HG03565 (cell line): ENCODE data around the gene LONP2.

ENCODE experiments used
- ATAC-seq: cut with Tn5 transposase; IDR thresholded peaks from one replicate; pipeline ENCODE4 v1.9.1; 2021; ENCODE audit warnings: mild to moderate bottlenecking, moderate library complexity; ENCODE audit not compliant: unreplicated experiment

Gene LONP2

GRCh38 chr16:48244080-48244862 is at the start of gene LONP2:
LONP2 (plus strand) TSS chr16:48244300; CDS start chr16:48244389, 89 bp downstream.
- peak; percentile 91 for ATAC-seq

DNA sequence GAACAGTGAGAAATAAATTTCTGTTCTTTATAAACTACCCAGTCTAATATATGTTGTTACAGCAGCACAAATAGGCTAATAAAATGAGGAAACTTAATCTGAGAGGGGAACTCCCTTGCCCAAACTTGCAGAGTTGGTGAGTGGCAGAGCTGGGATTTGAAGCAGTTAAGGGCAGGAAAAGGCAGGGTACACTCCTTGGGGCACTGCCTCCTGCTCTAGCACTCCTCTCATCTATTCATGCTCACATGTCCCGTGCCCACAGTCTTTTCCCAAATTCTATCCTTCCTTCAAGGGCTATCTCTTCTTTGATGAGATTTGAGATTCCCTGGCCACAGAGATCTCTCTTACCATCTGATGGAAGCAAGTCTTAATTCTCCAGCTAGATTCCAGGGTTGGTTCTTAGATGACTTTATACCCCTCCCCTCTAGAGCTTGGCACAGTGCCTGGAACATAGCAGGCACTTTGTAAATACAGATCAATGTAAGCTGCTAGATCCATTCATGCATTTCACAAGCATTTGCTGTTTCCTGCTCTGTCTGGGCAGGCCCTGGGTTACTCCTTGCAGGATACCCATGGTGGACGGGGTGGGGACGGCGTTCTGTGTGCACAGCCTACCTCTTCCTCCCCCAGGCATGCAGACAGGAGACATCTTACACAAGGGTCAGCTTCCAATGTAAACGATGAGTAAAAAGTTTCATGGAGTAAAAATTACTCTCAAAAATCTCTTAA is 49.1 kb upstream of the LONP2 start:
- ATAC-seq, result no peak

DNA sequence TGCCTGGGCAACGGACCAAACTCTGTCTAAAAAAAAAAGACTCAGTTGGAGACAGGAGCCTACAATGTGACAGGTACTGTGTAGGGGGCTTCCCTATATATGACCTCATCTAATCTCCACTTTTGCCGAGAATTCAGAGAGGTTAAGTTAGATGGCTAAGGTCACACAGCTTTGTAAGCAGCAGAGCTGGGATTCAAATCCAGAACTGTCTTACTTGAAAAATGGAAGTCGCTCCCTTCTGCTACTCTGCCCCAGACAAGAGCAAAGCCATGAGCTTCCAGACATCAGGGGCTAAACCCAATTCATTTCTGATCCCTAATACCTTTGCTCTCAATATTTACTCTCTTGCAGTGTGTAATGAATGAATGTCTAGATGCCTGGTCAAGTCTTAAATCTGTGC is 46.8 kb upstream of the LONP2 start:
- ATAC-seq, result no peak

- ATAC-seq, result no peak
Measured at GRCh38 chr16:48201515-48202201, 42.4 kb upstream of the LONP2 start.

- no peak for ATAC-seq
Measured at GRCh38 chr16:48203974-48204824, 39.9 kb upstream of the LONP2 start.

DNA sequence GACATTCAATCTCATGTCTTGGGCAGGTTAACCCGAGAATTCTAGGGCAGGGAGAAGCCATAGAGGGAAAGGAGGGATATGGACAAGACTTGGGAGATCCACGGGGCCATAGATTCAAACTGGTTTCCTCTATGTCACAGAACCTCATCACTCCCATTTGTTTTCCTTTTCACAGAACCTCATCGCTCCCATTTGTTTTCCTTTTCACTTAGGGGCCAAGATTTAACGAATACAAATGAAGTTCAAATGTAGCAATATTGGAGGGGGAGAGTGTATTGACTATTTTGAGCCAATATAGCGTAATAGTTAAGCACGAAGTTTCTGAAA is 39.3 kb upstream of the LONP2 start:
- ATAC-seq, result no peak

- no peak for ATAC-seq
Measured at GRCh38 chr16:48206594-48207242, 37.4 kb upstream of the LONP2 start.

DNA sequence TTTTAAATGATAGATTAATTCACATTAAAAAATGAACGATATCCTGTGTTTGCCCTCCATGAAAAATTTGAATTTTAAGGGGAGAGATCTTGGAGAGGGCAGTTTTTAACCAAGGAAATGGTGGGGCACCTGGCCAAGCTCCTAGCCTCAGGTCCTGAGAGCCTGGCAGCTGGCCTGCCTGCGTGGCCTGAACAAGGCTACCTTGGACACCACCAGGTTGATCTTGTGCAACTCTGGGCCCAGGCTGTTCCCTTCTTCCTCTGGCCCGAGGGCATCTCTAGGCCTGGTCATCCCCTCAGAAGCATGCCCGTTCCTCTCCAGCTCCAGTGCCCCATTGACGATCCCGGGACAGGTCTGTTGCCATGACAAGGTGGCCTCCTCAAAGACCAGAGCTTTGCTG is 33.4 kb upstream of the LONP2 start:
- ATAC-seq, result no peak

- no peak for ATAC-seq
Measured at GRCh38 chr16:48212033-48212432, 32.1 kb upstream of the LONP2 start.

- no peak for ATAC-seq
Measured at GRCh38 chr16:48215738-48216137, 28.4 kb upstream of the LONP2 start.

DNA sequence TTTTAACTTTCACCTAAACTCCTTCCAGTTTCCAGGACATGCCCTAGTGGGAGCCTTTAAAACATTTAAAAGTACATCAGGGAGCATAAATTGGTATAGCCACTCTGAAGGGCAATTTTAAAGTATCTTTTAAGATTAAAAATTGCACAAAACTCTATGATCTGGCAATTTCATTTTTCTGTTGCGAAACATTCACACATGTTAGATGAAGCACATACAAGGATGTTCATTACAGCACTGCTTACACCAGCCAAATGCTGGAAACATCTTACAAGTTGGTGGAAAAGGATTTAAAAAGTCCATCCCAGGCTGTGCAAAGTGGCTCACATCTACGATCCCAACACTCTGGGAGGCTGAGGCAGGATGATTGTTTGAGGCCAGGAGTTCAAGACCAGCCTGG is 26.4 kb upstream of the LONP2 start:
- ATAC-seq, result no peak

- ATAC-seq, result no peak
Measured at GRCh38 chr16:48218473-48218872, 25.6 kb upstream of the LONP2 start.

DNA sequence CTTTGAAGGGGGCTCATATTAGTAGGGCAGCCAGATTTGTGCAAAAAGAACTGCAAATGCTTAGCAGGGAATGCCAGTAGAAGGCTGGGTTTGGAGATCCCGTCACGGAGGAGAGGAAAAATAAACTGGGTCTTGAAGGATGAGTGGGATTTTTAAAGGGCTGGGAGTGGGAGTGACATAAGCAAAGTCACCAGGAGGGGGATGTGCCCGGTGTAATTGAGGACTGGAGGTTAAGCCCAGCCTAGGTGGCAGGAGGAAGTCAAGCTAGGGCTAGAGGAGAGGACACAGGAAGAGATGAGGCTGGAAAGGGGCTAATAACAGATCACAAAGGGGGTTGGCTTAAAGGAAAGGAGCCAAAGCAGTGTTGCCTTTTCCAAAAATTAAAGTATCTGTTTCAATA is 23.2 kb upstream of the LONP2 start:
- no peak for ATAC-seq

DNA sequence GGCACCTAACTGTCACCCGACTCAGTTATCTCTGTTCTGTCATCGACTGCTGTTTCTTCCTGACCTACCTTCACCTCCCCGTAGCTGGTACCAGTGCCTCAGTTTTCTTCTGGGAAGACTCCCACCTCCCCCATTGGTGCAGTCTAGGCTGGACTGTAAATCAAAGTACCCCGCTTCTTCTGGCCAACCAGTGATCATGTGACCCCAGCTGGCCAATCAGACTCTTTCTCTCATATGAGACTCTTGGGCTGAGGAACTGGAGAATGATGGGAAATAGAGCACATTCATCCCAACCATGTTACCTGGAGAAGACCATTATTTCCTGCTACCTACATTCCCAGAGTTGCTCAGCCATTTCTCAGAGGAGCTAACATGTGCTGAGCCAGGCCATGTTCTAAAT is 20.6 kb upstream of the LONP2 start:
- ATAC-seq, result no peak

DNA sequence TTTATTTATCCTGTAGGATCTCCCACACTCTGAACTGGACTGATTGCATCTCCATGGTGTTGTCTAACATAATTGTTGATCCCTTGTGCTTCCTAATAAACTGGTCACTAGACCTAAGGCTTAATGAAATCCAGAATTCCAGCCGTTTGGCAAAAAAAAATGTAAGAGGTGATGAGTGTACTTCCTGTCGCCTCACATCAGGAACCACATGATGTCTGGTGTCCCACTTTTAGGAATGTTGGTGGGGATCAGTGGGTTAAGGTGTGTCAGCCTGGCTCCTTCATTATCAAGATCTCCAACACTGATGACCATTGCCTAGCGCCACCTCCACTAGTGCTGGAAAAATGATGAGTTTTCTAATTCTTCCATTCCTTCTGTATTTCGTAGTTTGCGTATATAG is 18.6 kb upstream of the LONP2 start:
- ATAC-seq, result no peak

- peak; percentile 48 for ATAC-seq
Measured at GRCh38 chr16:48231727-48232492, 12.2 kb upstream of the LONP2 start.

- ATAC-seq, result no peak
Measured at GRCh38 chr16:48232493-48233040, 11.5 kb upstream of the LONP2 start.

- ATAC-seq, result no peak
Measured at GRCh38 chr16:48234630-48235029, 9.5 kb upstream of the LONP2 start.

DNA sequence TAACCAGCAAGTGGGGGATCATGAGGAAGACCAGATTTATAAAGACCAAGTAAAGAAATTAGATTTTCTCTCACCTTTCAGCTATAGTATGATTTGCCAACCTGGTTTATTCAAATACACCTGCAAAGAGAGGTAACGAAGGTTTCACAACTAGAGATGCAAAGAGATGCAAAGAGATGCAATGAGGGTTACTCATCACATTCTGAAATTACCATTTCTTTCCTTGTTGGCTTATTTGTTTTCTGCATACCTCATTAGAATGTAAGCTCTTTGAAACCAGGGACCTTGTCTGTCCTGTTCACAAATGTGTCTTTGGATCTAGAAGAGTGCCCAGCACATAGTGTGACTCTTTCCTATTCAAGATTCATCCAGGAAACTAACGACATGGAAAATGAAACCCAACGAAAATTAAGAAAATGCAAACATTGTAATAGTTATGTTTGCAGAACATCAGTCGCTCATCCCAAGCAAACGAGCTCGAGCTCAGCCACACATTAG is 9.0 kb upstream of the LONP2 start:
- ATAC-seq, result no peak
